ENCODE results near the gene KDM6A.
"Not testable (repeated sequence)": the region's sequence is repeated elsewhere in the genome, so short reads cannot be mapped to it uniquely, and the experiment has no call there.

Gene KDM6A

GRCh38 chrX:45133465-45133864, 260.5 kb downstream of the KDM6A start:
- DNase-seq = no peak

GRCh38 chrX:45134315-45134731, 261.3 kb downstream of the KDM6A start:
- no peak for DNase-seq

GRCh38 chrX:45134775-45135174, 261.8 kb downstream of the KDM6A start:
- no peak for DNase-seq

- not testable (repeated sequence) for DNase-seq
Observed at GRCh38 chrX:45135391-45136075, 262.5 kb downstream of the KDM6A start.

GRCh38 chrX:45137531-45137930, 264.5 kb downstream of the KDM6A start:
- DNase-seq = no peak

GRCh38 chrX:45138525-45138924, 265.5 kb downstream of the KDM6A start:
- no peak for DNase-seq

GRCh38 chrX:45140812-45141211, 267.8 kb downstream of the KDM6A start:
- no peak for DNase-seq

GRCh38 chrX:45142185-45142584, 269.2 kb downstream of the KDM6A start:
- no peak for DNase-seq

- no peak for DNase-seq
Observed at GRCh38 chrX:45143455-45143854, 270.5 kb downstream of the KDM6A start.

GRCh38 chrX:45145492-45146215, 272.7 kb downstream of the KDM6A start:
- DNase-seq = no peak

GRCh38 chrX:45150821-45151220, 277.8 kb downstream of the KDM6A start:
- DNase-seq = no peak

GRCh38 chrX:45154033-45154360, 281.0 kb downstream of the KDM6A start:
- no peak for DNase-seq

GRCh38 chrX:45154462-45154861, 281.5 kb downstream of the KDM6A start:
- no peak for DNase-seq

- no peak for DNase-seq
Observed at GRCh38 chrX:45157647-45158046, 284.7 kb downstream of the KDM6A start.
